Fibroblast of mammary gland (primary cell): Measurements from ENCODE around the gene HOXB2.
"Not testable (repeated sequence)": the region's sequence is repeated elsewhere in the genome, so short reads cannot be mapped to it uniquely, and the experiment has no call there.

ENCODE experiments used
- DNase-seq: peaks from one replicate; pipeline ENCODE4 v3.0.0-alpha.2; 2010; ENCODE audit warnings: low read depth
- H3K4me3 ChIP-seq: 2 replicates; pipeline ENCODE4 v1.5.1; 2011; ENCODE audit warnings: low read depth, mild to moderate bottlenecking, low read length, moderate library complexity; ENCODE audit not compliant: control insufficient read depth
- CTCF ChIP-seq: conservative IDR thresholded peaks from 2 replicates; pipeline ENCODE4 v1.5.1; 2011; ENCODE audit warnings: low read depth, low read length, inconsistent platforms; ENCODE audit not compliant: control insufficient read depth, insufficient read depth

Gene HOXB2

GRCh38 chr17:48540213-48540612 is 4.7 kb downstream of the HOXB2 start:
- no peak for TF ChIP-seq CTCF
- DNase-seq, result no peak
- no peak overlapping the region for H3K4me3 ChIP-seq

- no peak for TF ChIP-seq CTCF
- peak; percentile 94 for DNase-seq
- no peak overlapping the region for H3K4me3 ChIP-seq
Observed at GRCh38 chr17:48539177-48539576, 5.7 kb downstream of the HOXB2 start.

- TF ChIP-seq CTCF, result no peak
- H3K4me3 ChIP-seq, result no peak overlapping the region
- DNase-seq, result no peak
Observed at GRCh38 chr17:48537316-48537715, 7.6 kb downstream of the HOXB2 start.

- not testable (repeated sequence) for DNase-seq, H3K4me3 ChIP-seq
Observed at GRCh38 chr17:48535793-48536559, 8.9 kb downstream of the HOXB2 start.

- no peak for TF ChIP-seq CTCF
- no peak for DNase-seq
- H3K4me3 ChIP-seq, result no peak overlapping the region
Observed at GRCh38 chr17:48532261-48532660, 12.6 kb downstream of the HOXB2 start.

- no peak within 1 kb of the TSS for H3K4me3 ChIP-seq
- no peak for TF ChIP-seq CTCF
- no peak for DNase-seq
Observed at GRCh38 chr17:48530887-48531272, 14.0 kb downstream of the HOXB2 start, which contains the start of gene HOXB1. HOXB1 (minus strand) TSS chr17:48531011; CDS start chr17:48530904, 107 bp downstream.

- TF ChIP-seq CTCF, result no peak
- H3K4me3 ChIP-seq, result no peak overlapping the region
- no peak for DNase-seq
Observed at GRCh38 chr17:48530208-48530886, 14.6 kb downstream of the HOXB2 start.
